Fibroblast of skin of back (primary cell): Measurements from ENCODE around the gene LSM14B.
"Not testable (repeated sequence)": the region's sequence is repeated elsewhere in the genome, so short reads cannot be mapped to it uniquely, and the experiment has no call there.

Source experiments
- DNase-seq: peaks from one replicate; pipeline ENCODE4 v3.0.0-alpha.2; 2013

The LSM14B gene

GRCh38 chr20:62147528-62147927 is 25.3 kb downstream of the LSM14B start:
- no peak for DNase-seq

- DNase-seq, result not testable (repeated sequence)
These were observed 26.1 kb downstream of the LSM14B start for GRCh38 chr20:62148383-62148782.

- no peak for DNase-seq
These were observed 26.6 kb downstream of the LSM14B start for GRCh38 chr20:62148908-62149314.

GRCh38 chr20:62149532-62150309 is 27.4 kb downstream of the LSM14B start:
- peak; percentile 64 for DNase-seq

GRCh38 chr20:62150310-62150575 is 28.0 kb downstream of the LSM14B start:
- DNase-seq, result no peak

GRCh38 chr20:62151225-62151624 is 28.9 kb downstream of the LSM14B start:
- no peak for DNase-seq

- DNase-seq, result no peak
These were observed 29.6 kb downstream of the LSM14B start for GRCh38 chr20:62151835-62152364.

GRCh38 chr20:62155428-62156253 is 33.4 kb downstream of the LSM14B start:
- DNase-seq, result no peak

GRCh38 chr20:62156254-62156556 is 33.9 kb downstream of the LSM14B start:
- DNase-seq, result no peak

GRCh38 chr20:62156592-62157386 is 34.5 kb downstream of the LSM14B start:
- DNase-seq, result peak; percentile 57

- no peak for DNase-seq
These were observed 35.3 kb downstream of the LSM14B start for GRCh38 chr20:62157387-62158087.

GRCh38 chr20:62158088-62158400 is 35.8 kb downstream of the LSM14B start:
- no peak for DNase-seq

- DNase-seq, result no peak
These were observed 36.3 kb downstream of the LSM14B start for GRCh38 chr20:62158541-62158940.

GRCh38 chr20:62159052-62159451 is 36.8 kb downstream of the LSM14B start:
- no peak for DNase-seq

GRCh38 chr20:62159839-62160238 is 37.6 kb downstream of the LSM14B start:
- no peak for DNase-seq

GRCh38 chr20:62160253-62160652 is 38.0 kb downstream of the LSM14B start:
- no peak for DNase-seq

- no peak for DNase-seq
These were observed 38.6 kb downstream of the LSM14B start for GRCh38 chr20:62160876-62161275.

GRCh38 chr20:62161347-62161746 is 39.1 kb downstream of the LSM14B start:
- DNase-seq, result no peak

- DNase-seq, result no peak
These were observed 40.6 kb downstream of the LSM14B start for GRCh38 chr20:62162765-62163484.

- no peak for DNase-seq
These were observed 41.2 kb downstream of the LSM14B start for GRCh38 chr20:62163485-62163865.

GRCh38 chr20:62163986-62164762 is 41.9 kb downstream of the LSM14B start:
- no peak for DNase-seq
